AG09309 (cell line): ENCODE measurements around the gene DCTN3.
A peak's percentile ranks its signal among the peaks of the same experiment; 100 is the strongest.

Experiments used
- DNase-seq: peaks from one replicate; pipeline ENCODE4 v3.0.0-alpha.2; 2010; ENCODE audit warnings: low read depth
- H3K4me3 ChIP-seq: 2 replicates; pipeline ENCODE4 v1.5.1; 2011; ENCODE audit warnings: mild to moderate bottlenecking, low read depth, low read length, moderate library complexity; ENCODE audit not compliant: control insufficient read depth
- CTCF ChIP-seq: IDR thresholded peaks from 2 replicates; pipeline ENCODE4 v1.5.1; 2011; ENCODE audit warnings: mild to moderate bottlenecking, low read depth, low read length, inconsistent platforms; ENCODE audit not compliant: insufficient read depth, control insufficient read depth; ENCODE audit errors: missing control alignments

DCTN3 gene

DNA sequence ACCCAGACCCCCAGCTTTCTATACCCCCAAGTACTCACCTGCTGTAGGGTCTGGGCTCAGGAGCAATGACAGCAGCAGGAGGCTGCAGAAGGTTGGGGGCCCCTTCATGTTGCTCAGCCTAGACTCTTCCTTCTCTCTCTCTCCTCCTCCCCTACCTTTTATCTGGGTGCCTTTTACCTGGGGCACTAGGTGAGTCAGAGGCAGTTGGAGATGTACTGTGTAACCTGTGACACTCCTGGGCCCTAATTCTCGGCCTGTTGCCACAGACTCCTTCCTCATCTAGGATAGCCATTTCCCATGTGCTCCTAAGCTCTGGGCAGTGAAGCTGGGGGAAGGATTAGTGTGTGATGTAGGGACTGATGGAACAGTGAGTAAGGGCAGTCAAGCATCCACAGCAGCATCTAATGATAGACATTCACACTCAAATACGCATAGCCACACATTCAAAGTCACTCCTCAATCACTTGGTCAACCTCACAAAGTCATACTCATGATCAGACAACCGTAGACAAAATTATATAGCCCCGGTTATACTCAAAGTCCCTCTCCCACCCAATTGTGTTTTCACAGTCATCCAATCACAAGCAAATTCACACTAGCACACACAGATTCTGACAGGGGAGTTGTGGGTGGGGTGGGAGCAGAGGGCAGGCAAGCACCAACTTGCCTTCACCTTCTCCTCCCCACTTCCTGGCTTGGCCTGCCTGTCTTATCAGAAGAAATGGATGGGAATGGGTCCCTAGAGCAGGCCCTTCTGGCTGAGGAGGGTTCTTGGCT is 42.4 kb upstream of the DCTN3 start, which contains the start of gene CCL27:
Gene CCL27, minus strand, starts transcription at position 132 of the 777 bp plus-strand sequence. Its CDS starts 24 bp downstream, at position 108.
- no peak for DNase-seq
- H3K4me3 ChIP-seq = no peak within 1 kb of the TSS
- no peak for TF ChIP-seq CTCF

DNA sequence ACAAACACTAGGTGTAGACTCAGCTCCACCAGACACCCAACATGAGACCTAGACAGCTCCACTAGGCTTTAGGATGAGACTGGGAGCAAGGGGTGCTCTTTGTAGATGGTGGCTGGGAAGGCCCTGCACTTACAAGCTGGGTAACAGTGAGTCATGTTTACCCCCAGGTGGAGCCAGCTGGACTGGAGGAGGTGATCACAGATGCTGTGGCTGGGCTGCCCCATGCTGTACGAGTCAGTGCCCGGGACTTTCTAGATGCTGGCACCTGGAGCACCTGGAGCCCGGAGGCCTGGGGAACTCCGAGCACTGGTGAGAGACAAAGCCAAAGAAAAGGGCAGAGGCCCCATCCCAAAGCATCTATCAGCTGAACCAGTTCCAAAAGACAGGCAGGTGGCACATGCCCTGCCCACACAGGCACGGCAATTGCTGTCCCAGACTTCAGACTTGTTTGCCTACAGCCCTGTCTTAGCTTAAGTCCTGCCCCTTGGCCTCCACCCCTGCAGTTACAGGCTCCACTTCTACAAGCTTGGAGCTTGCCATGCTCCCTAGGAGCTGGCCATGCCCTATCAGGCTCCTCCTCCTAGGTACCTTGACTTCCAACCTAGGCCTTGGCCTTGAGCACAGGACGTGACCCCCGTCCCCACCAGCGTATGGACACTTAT is 39.4 kb upstream of the DCTN3 start:
- no peak for DNase-seq
- no peak for TF ChIP-seq CTCF
- no peak overlapping the region for H3K4me3 ChIP-seq

DNA sequence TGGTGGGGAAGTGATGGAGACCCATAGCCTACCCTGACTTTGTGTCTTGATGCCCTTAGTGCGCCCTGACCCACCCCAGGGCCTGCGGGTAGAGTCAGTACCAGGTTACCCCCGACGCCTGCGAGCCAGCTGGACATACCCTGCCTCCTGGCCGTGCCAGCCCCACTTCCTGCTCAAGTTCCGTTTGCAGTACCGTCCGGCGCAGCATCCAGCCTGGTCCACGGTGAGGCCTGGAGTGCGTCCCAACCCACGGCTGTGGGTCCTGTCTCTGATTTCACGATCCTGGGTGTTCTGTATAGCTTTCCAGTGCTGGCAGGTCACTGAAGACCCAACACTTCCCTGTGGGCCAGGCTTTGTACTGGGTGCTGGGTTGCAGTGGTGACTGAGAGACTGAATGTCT is 38.2 kb upstream of the DCTN3 start:
- TF ChIP-seq CTCF = no peak
- DNase-seq = no peak
- no peak overlapping the region for H3K4me3 ChIP-seq

DNA sequence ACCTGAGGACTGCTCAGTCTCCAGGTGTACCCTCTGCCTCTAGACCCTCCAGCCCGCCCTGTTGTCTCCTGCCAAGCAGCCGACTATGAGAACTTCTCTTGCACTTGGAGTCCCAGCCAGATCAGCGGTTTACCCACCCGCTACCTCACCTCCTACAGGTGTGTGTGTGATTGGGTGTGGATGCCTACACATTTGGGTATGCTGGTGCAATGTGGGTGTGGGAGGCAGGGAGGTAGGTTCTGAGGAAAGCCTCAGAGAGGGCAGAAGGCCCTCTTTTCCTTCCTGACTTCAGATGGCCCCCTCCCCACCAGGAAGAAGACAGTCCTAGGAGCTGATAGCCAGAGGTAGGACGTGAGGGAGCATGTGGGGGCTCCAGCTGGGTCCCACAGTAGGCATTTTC is 36.7 kb upstream of the DCTN3 start:
- H3K4me3 ChIP-seq = no peak overlapping the region
- DNase-seq = no peak
- TF ChIP-seq CTCF = no peak

DNA sequence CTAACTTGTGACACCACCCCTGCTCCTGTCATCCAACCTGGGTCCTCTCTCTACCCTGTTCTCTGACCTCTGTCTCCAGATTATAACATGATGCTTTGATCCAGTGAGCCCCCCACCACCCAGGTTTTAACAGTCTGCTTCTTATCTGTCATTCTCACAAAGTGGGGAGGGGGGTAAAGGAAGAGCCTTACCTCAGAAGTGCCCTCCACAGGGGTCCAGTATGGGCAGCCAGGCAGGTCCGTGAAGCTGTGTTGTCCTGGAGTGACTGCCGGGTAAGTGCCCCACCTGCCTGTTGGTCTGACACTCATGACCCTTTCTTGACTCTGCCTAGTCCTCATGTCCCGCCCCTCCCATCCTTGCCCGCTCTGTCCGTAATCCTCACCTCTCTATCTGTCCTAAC is 35.1 kb upstream of the DCTN3 start:
- DNase-seq = no peak
- no peak for TF ChIP-seq CTCF
- no peak overlapping the region for H3K4me3 ChIP-seq

GRCh38 chr9:34654323-34655051 is 34.2 kb upstream of the DCTN3 start:
- peak; percentile 47 for DNase-seq
- H3K4me3 ChIP-seq = no peak overlapping the region
- TF ChIP-seq CTCF = no peak
